IPS DF 6.9 (cell line): ENCODE results near the gene ALX3.

Source experiments
- DNase-seq: peaks from one replicate; pipeline ENCODE4 v3.0.0-alpha.2; 2013; ENCODE audit warnings: low read depth, low spot score
- H3K27ac ChIP-seq: one replicate; pipeline ENCODE4 v1.5.1; 2013; ENCODE audit warnings: low read length, control low read depth
- H3K27me3 ChIP-seq: 2 replicates; pipeline ENCODE4 v1.6.1; 2013; ENCODE audit warnings: mild to moderate bottlenecking, low read length; ENCODE audit not compliant: control insufficient read depth, insufficient read depth
- H3K36me3 ChIP-seq: 2 replicates; pipeline ENCODE4 v1.6.1; 2013; ENCODE audit warnings: low read length; ENCODE audit not compliant: control insufficient read depth, insufficient read depth
- H3K4me1 ChIP-seq: 2 replicates; pipeline ENCODE4 v1.6.1; 2013; ENCODE audit warnings: low read length; ENCODE audit not compliant: control insufficient read depth, insufficient read depth
- H3K4me3 ChIP-seq: 2 replicates; pipeline ENCODE4 v1.5.1; 2013; ENCODE audit warnings: mild to moderate bottlenecking, low read length
- H3K9me3 ChIP-seq: 2 replicates; pipeline ENCODE4 v1.6.1; 2013; ENCODE audit warnings: low read length, inconsistent platforms; ENCODE audit not compliant: control insufficient read depth, insufficient read depth
- WGBS: extraction: QIAGEN DNeasy Blood & Tissue Kit; methylation state at CpG from one replicate; pipeline ENCODE4 v1.1.7; 2013; ENCODE audit warnings: mixed read lengths, missing lambda C conversion rate; ENCODE audit not compliant: insufficient read length, insufficient coverage; 5-methylcytosine and 5-hydroxymethylcytosine counted together

The ALX3 gene

DNA sequence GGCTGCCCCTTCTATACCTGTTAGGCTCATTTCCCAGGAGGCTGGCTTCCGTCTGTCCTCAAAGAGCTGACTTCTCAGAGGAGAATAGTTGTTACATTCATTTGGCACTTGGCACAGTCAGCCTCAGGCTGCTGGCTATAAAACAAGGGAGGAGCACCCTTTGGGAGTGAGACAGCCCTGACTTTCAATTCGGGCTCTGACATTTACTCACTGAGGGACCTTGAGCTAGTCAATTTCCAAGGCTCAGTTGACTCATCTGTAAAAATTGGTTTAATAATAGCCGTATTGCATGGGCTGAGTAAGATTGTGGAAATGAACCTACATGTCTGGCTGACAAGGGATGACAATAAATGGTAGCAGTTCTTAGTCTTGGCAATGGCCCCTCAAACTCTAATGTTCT, 13.7 kb downstream of the ALX3 start:
- DNase-seq: no peak
- no peaks in the 10 kb centered on the region for H3K9me3 ChIP-seq
- WGBS: no CpG with 5 or more reads among the region's 3 CpGs
- H3K27ac ChIP-seq: no peak overlapping the region
- H3K27me3 ChIP-seq: no peaks in the 10 kb centered on the region
- H3K4me3 ChIP-seq: no peak overlapping the region
- peaks cover 30% of the 10 kb centered on the region; the same call in 1 of the 2 replicates for H3K36me3 ChIP-seq
- H3K4me1 ChIP-seq: no peaks in the 10 kb centered on the region

DNA sequence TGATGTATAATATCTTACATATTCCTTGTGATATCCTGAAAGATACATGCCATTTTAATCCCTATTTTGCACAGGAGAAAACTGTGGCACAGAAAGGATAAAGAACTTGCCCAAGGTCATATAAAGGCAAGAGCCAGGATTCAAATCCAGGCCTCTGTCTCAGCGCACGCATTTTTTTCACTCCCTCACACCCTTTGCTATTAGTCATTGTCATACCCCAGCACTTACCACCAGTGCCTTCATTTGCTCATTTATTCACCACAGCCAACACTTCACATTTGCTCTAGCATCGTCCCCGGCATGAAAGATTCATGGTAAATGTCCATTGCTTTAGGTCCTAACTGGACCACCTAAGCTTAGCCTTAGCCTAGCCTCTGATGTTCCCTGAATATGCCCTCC, 14.2 kb downstream of the ALX3 start:
- peaks cover 34% of the 10 kb centered on the region; the same call in 1 of the 2 replicates for H3K36me3 ChIP-seq

DNA sequence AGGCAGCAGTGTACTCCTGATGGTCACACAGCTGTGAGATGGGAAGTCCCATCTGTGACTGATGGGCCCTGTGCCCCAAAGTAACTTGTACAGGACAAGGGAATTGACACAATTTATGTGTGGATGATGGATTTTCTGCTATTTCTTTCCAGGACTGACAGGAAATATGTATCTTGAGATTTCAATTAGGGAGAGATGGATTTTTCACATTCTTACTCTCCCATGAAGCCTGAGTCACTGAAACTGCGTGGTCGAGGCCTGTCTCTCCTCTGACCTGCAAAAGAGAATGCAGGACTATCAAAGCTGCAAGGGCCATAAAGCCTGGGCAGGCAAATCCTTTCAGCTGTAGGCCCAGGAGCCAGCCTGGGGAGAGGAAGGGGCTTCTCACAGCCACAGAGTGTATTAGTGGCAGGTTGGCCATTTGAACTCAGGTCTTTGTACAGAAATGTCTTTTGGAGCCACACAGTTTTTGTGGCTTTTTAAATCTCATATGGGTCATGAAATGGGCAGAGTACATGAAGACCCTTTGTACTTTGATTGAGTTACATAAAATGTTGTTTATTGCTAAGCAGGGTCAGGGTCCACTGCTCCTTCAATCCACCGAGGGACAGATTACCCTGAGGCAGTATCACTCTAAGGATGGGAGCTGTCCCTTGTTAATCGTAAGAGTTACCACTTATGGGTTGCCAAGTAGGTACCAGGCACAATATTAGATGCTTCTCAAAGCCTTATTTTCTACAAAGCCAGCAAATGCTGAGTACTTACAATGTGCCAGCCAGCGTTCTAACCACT, 14.8 kb downstream of the ALX3 start:
- WGBS: no CpG with 5 or more reads among the region's 5 CpGs
- H3K27me3 ChIP-seq: no peaks in the 10 kb centered on the region
- H3K9me3 ChIP-seq: no peaks in the 10 kb centered on the region
- no peak overlapping the region for H3K4me3 ChIP-seq
- no peaks in the 10 kb centered on the region for H3K4me1 ChIP-seq
- peaks cover 38% of the 10 kb centered on the region; the same call in 1 of the 2 replicates for H3K36me3 ChIP-seq
- no peak for DNase-seq
- H3K27ac ChIP-seq: no peak overlapping the region

More for the DNA sequence above, 14.2 kb downstream of the ALX3 start:
- no peak overlapping the region for H3K4me3 ChIP-seq
- H3K9me3 ChIP-seq: no peaks in the 10 kb centered on the region
- H3K4me1 ChIP-seq: no peaks in the 10 kb centered on the region
- H3K27ac ChIP-seq: no peak overlapping the region
- DNase-seq: no peak
- H3K27me3 ChIP-seq: no peaks in the 10 kb centered on the region
- no CpG with 5 or more reads among the region's 4 CpGs for WGBS

DNA sequence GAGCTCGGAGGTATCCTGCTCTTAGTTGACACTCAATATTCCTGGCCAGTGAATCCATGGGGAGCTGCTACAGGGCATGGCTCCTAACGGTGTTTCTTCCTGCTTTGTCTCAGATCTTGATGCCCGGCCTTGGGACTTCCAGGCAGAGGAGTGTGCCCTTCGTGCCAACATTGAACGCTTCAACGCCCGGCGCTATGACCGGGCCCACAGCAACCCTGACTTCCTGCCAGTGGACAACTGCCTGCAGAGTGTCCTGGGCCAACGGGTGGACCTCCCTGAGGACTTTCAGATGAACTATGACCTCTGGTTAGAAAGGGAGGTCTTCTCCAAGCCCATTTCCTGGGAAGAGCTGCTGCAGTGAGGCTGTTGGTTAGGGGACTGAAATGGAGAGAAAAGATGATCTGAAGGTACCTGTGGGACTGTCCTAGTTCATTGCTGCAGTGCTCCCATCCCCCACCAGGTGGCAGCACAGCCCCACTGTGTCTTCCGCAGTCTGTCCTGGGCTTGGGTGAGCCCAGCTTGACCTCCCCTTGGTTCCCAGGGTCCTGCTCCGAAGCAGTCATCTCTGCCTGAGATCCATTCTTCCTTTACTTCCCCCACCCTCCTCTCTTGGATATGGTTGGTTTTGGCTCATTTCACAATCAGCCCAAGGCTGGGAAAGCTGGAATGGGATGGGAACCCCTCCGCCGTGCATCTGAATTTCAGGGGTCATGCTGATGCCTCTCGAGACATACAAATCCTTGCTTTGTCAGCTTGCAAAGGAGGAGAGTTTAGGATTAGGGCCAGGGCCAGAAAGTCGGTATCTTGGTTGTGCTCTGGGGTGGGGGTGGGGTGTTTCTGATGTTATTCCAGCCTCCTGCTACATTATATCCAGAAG, 16.7 kb downstream of the ALX3 start:
- peaks cover 52% of the 10 kb centered on the region; the same call in 1 of the 2 replicates for H3K36me3 ChIP-seq
- no peak overlapping the region for H3K27ac ChIP-seq
- no peak overlapping the region for H3K4me3 ChIP-seq
- no peaks in the 10 kb centered on the region for H3K27me3 ChIP-seq
- no peaks in the 10 kb centered on the region for H3K9me3 ChIP-seq
- no peak for DNase-seq
- H3K4me1 ChIP-seq: no peaks in the 10 kb centered on the region
- no CpG with 5 or more reads among the region's 16 CpGs for WGBS

DNA sequence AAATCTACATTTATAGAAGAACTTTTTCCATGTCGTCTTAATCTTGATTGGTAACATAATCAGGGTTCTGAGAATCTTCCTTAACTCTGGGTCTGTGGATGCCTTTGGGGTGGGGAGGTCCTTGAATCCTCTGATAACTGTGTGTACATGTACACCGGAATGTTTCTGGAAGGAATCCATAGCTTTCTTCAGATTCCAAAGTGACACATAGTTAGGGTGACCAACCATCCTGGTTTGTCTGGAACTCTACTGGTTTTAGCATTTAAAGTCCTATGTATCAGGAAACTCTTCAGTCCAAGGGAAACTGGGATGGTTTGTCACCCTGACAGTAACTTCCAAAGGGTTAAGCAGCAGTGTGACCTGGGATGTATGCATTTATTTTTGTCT, 19.2 kb downstream of the ALX3 start:
- Histone ChIP-seq H3K27ac (no peak overlapping the region), H3K27me3 (no peaks in the 10 kb centered on the region), H3K36me3 (peaks cover 57% of the 10 kb centered on the region; the same call in 1 of the 2 replicates), H3K4me3 (no peak overlapping the region), H3K4me1 (no peaks in the 10 kb centered on the region), H3K9me3 (no peaks in the 10 kb centered on the region)
- WGBS: no CpG with 5 or more reads among the region's 2 CpGs
- DNase-seq: no peak

DNA sequence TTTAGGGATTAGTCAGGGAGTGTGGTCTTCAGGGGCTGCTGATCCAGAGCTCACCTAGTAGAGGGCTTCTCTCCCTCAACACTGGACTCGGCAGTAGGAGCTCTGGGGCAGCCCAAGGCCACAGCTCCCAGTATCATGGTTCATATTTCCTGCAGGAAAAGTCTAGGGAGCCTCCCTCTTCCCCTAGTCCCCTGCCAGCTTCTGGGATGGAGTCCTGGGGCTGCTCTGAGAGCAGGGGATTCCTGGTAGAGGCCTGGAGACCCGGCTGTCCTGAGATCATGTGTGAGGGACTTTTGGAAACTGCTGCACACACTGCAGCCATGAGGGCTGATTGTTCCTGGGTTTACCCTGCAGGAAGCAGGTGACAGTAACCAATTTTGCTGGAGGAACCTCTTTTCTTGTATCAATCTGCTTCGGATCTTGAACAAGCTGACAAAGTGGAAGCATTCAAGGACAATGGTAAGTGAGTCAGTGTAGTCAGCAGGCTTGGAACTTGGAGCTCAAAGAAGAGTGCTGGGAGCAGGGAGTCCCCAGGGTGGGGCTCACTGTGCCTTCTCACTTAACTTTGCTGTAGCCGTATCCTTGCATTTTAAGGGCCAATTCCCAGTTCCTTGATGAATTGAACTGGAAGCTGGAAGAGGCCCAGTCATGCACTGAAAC, 19.7 kb downstream of the ALX3 start:
- Histone ChIP-seq H3K4me3 (no peak overlapping the region), H3K9me3 (no peaks in the 10 kb centered on the region), H3K36me3 (peaks cover 57% of the 10 kb centered on the region), H3K27me3 (no peaks in the 10 kb centered on the region), H3K27ac (no peak overlapping the region), H3K4me1 (no peaks in the 10 kb centered on the region)
- no CpG with 5 or more reads among the region's 4 CpGs for WGBS
- no peak for DNase-seq

DNA sequence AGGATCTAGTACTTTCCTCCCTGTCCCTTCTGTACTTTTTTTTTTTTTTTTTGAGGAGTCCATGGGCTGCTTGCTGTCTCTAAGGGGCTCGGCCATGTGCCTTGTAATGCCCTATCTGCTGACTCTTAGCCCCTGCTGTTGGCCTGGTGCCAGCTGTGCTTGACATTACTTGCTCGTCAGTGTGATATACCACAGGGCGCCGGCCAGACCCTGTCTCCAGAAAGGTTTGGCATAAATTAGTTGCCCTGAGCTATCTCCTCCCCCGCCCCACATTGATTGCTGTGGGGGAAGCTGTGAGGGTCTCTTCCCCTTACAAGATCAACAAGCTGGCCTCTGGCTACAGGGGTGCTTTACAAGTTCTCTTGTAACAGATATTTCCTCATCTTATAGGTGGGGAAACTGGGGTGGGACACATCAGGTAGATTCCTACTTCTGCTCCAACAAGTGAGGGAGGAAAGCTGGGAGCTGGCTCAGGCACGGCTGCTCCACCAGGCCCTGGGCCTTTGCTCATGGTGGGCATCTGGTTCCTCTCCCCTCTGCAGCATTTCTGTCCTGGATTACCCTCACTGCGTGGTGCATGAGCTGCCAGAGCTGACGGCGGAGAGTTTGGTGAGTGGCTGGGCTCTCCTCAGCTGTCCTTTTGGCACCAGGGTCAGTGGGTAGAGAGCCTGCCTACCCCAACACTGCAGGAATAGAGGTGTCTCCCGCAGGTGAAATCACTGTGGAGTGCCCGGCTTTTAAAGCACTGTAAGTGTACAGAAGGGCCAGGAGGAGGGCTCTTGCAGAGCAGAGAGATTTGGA, 20.5 kb downstream of the ALX3 start:
- Histone ChIP-seq H3K4me1 (no peaks in the 10 kb centered on the region), H3K27ac (no peak overlapping the region), H3K9me3 (no peaks in the 10 kb centered on the region), H3K27me3 (no peaks in the 10 kb centered on the region), H3K4me3 (no peak overlapping the region), H3K36me3 (peaks cover 54% of the 10 kb centered on the region)
- WGBS: no CpG with 5 or more reads among the region's 11 CpGs
- no peak for DNase-seq

DNA sequence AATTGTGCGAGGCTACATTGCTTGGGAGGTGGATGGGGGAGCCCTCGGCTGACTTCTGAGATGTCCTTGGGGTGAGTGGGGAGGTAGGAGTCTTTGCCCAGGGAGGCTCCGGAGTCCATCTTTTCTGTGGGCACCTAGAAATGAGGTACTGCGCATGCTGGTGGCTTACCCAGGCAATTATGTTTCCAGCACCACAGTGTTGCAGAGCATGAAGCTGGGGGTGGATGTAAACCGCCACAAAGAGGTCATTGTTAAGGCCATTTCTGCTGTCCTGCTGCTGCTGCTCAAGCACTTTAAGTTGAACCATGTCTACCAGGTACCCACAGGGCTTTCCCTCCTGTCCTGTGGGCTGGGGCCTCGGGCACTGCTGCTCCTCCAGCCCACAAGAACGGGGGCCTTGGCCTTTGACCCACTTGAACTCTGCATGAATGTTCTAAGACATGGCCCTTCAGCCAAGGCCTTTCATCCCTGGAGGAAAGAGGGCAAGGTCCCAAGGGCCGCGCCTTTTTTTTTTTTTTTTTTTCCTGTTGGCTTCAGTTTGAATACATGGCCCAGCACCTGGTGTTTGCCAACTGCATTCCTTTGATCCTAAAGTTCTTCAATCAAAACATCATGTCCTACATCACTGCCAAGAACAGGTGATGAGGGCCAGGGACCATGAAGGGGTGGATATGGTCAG, 21.4 kb downstream of the ALX3 start:
- Histone ChIP-seq H3K4me1 (no peaks in the 10 kb centered on the region), H3K36me3 (peaks cover 52% of the 10 kb centered on the region), H3K4me3 (no peak overlapping the region), H3K27me3 (no peaks in the 10 kb centered on the region), H3K9me3 (no peaks in the 10 kb centered on the region), H3K27ac (no peak overlapping the region)
- WGBS: no CpG with 5 or more reads among the region's 9 CpGs
- no peak for DNase-seq

DNA sequence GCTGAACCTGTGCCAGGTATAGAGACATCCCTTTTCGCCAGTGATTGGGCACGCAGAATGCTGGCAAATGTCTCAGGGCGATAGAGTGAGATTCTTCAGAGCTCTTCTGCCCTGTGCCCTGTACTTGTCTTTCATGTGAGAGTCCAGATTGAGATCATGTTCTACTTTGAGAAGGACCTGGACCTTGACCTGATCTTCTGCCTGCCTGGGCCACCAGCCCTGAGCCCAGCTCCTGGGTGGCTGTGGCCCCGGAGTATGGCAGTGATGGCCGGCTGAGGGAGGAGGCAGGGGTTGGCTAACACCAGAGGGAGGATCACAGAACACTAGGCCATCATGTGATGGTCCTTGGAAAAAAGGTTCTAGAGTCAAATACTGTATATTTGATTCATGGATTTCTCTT, 22.2 kb downstream of the ALX3 start:
- no CpG with 5 or more reads among the region's 5 CpGs for WGBS

More for the DNA sequence above, 22.2 kb downstream of the ALX3 start:
- DNase-seq: no peak
- no peaks in the 10 kb centered on the region for H3K4me1 ChIP-seq
- no peak overlapping the region for H3K4me3 ChIP-seq
- no peak overlapping the region for H3K27ac ChIP-seq
- no peaks in the 10 kb centered on the region for H3K9me3 ChIP-seq
- H3K36me3 ChIP-seq: peaks cover 53% of the 10 kb centered on the region
- H3K27me3 ChIP-seq: no peaks in the 10 kb centered on the region
